ENCODE data around the gene PARD3B.

GRCh38 chr2:205364261-205364660 lies 819.0 kb downstream of the PARD3B start:
- TF ChIP-seq TCF7L2 (IDR thresholded peaks at IDR 0.05; ENCODE audit: low read depth, low read length) (no peak), CTCF (IDR thresholded peaks at IDR 0.05) (no peak), SIN3A (IDR thresholded peaks at IDR 0.05; ENCODE audit: borderline replicate concordance, insufficient read depth, low read depth, low read length) (no peak), POLR2AphosphoS5 (IDR thresholded peaks at IDR 0.05; ENCODE audit: low read depth, low read length) (no peak), REST (IDR thresholded peaks at IDR 0.05; ENCODE audit: insufficient read depth in 1 of 2, low read depth in 2 of 2, low read length in 1 of 2) (no peak)

All from Panc1 (cell line).